ENCODE results near the gene XIRP1.
"Not testable (repeated sequence)": the region's sequence is repeated elsewhere in the genome, so short reads cannot be mapped to it uniquely, and the experiment has no call there.

Gene XIRP1

GRCh38 chr3:39192490-39193092 is at the start of gene XIRP1:
TSS of gene XIRP1 (minus strand) at chr3:39192595. CDS start at chr3:39189445, 3,150 bp downstream.
- peak; percentile 10 for DNase-seq (ENCODE audit: low read depth)

- DNase-seq (ENCODE audit: low read depth): no peak
Observed at GRCh38 chr3:39241561-39241960, 49.2 kb upstream of the XIRP1 start.

- DNase-seq (ENCODE audit: low read depth): no peak
Observed at GRCh38 chr3:39237027-39237426, 44.6 kb upstream of the XIRP1 start.

- no peak for DNase-seq (ENCODE audit: low read depth)
Observed at GRCh38 chr3:39234651-39235050, 42.3 kb upstream of the XIRP1 start.

- DNase-seq (ENCODE audit: low read depth): no peak
Observed at GRCh38 chr3:39232859-39233258, 40.5 kb upstream of the XIRP1 start.

- DNase-seq (ENCODE audit: low read depth): no peak
Observed at GRCh38 chr3:39230453-39230852, 38.1 kb upstream of the XIRP1 start.

GRCh38 chr3:39228496-39228895 is 36.1 kb upstream of the XIRP1 start:
- DNase-seq (ENCODE audit: low read depth): no peak

GRCh38 chr3:39227596-39227995 is 35.2 kb upstream of the XIRP1 start:
- DNase-seq (ENCODE audit: low read depth): not testable (repeated sequence)

GRCh38 chr3:39226106-39226741 is 33.8 kb upstream of the XIRP1 start:
- DNase-seq (ENCODE audit: low read depth): no peak

GRCh38 chr3:39224288-39224687 is 31.9 kb upstream of the XIRP1 start:
- no peak for DNase-seq (ENCODE audit: low read depth)

GRCh38 chr3:39222939-39223338 is 30.5 kb upstream of the XIRP1 start:
- DNase-seq (ENCODE audit: low read depth): no peak

- DNase-seq (ENCODE audit: low read depth): no peak
Observed at GRCh38 chr3:39222462-39222861, 30.1 kb upstream of the XIRP1 start.

GRCh38 chr3:39221141-39221530 is 28.7 kb upstream of the XIRP1 start:
- DNase-seq (ENCODE audit: low read depth): no peak

GRCh38 chr3:39220407-39221140 is 28.2 kb upstream of the XIRP1 start:
- no peak for DNase-seq (ENCODE audit: low read depth)

GRCh38 chr3:39219702-39220101 is 27.3 kb upstream of the XIRP1 start:
- DNase-seq (ENCODE audit: low read depth): no peak

- DNase-seq (ENCODE audit: low read depth): no peak
Observed at GRCh38 chr3:39216176-39216790, 23.9 kb upstream of the XIRP1 start.

- DNase-seq (ENCODE audit: low read depth): no peak
Observed at GRCh38 chr3:39213613-39214012, 21.2 kb upstream of the XIRP1 start.

- no peak for DNase-seq (ENCODE audit: low read depth)
Observed at GRCh38 chr3:39212665-39213064, 20.3 kb upstream of the XIRP1 start.

- no peak for DNase-seq (ENCODE audit: low read depth)
Observed at GRCh38 chr3:39211332-39212130, 19.1 kb upstream of the XIRP1 start.

- DNase-seq (ENCODE audit: low read depth): no peak
Observed at GRCh38 chr3:39210078-39210477, 17.7 kb upstream of the XIRP1 start.

- no peak for DNase-seq (ENCODE audit: low read depth)
Observed at GRCh38 chr3:39209329-39209970, 17.1 kb upstream of the XIRP1 start.

Data from stimulated activated CD8-positive, alpha-beta memory T cell treated with anti-CD3 and anti-CD28 coated beads, Interleukin-12 subunit alpha, Interleukin-12 subunit beta, amount 100 ng/mL, for 4 hours (primary cell).